H9 (cell line): ENCODE data around the gene STAU1. TPM values are rescaled to one million over a fixed set of nuclear protein-coding genes. Genes with fewer than 3 reads are reported as not detected.

Experiments
- DNase-seq: peaks from one replicate; pipeline ENCODE4 v3.0.0-alpha.2; 2017
- H2AFZ ChIP-seq: one replicate; pipeline ENCODE4 v1.6.1; 2013; ENCODE audit warnings: mild to moderate bottlenecking, low read length, control low read depth, moderate library complexity
- H2AK5ac ChIP-seq: 2 replicates; pipeline ENCODE4 v1.6.1; 2013; ENCODE audit warnings: low read length, control low read depth, mixed read lengths; ENCODE audit not compliant: insufficient read length
- H2BK120ac ChIP-seq: one replicate; pipeline ENCODE4 v1.6.1; 2013; ENCODE audit warnings: low read depth, mild to moderate bottlenecking, low read length, control low read depth, inconsistent platforms; ENCODE audit not compliant: poor library complexity, severe bottlenecking
- H2BK12ac ChIP-seq: 2 replicates; pipeline ENCODE4 v1.6.1; 2013; ENCODE audit warnings: low read length, control low read depth, mixed read lengths, low read depth; ENCODE audit not compliant: insufficient read length
- H2BK15ac ChIP-seq: 2 replicates; pipeline ENCODE4 v1.6.1; 2013; ENCODE audit warnings: low read depth, low read length, control low read depth
- H2BK20ac ChIP-seq: one replicate; pipeline ENCODE4 v1.6.1; 2013; ENCODE audit warnings: low read depth, mild to moderate bottlenecking, low read length, control low read depth, inconsistent platforms; ENCODE audit not compliant: poor library complexity, severe bottlenecking
- H2BK5ac ChIP-seq: 2 replicates; pipeline ENCODE4 v1.6.1; 2013; ENCODE audit warnings: low read length, control low read depth, mixed read lengths; ENCODE audit not compliant: insufficient read length
- H3K14ac ChIP-seq: 2 replicates; pipeline ENCODE4 v1.6.1; 2013; ENCODE audit warnings: low read length, control low read depth; ENCODE audit not compliant: insufficient read depth
- H3K18ac ChIP-seq: 2 replicates; pipeline ENCODE4 v1.6.1; 2013; ENCODE audit warnings: low read depth, mild to moderate bottlenecking, mixed read lengths, low read length, control low read depth; ENCODE audit not compliant: insufficient read length
- H3K23ac ChIP-seq: 2 replicates; pipeline ENCODE4 v1.6.1; 2013; ENCODE audit warnings: low read length, control low read depth, mixed read lengths, low read depth; ENCODE audit not compliant: insufficient read length
- H3K23me2 ChIP-seq: 2 replicates; pipeline ENCODE4 v1.6.1; 2013; ENCODE audit warnings: low read depth, mild to moderate bottlenecking, mixed read lengths, low read length, control low read depth; ENCODE audit not compliant: insufficient read length, poor library complexity, severe bottlenecking
- H3K27ac ChIP-seq: 2 replicates; pipeline ENCODE4 v1.5.1; 2013; ENCODE audit warnings: low read length, control low read depth, mixed read lengths, low read depth; ENCODE audit not compliant: insufficient read length
- H3K27me3 ChIP-seq: 2 replicates; pipeline ENCODE4 v1.6.1; 2013; ENCODE audit warnings: low read length, control low read depth, inconsistent platforms; ENCODE audit not compliant: insufficient read depth
- H3K4ac ChIP-seq: 2 replicates; pipeline ENCODE4 v1.6.1; 2013; ENCODE audit warnings: low read depth, mild to moderate bottlenecking, control low read depth, inconsistent platforms, low read length, moderate library complexity
- H3K4me1 ChIP-seq: 2 replicates; pipeline ENCODE4 v1.6.1; 2013; ENCODE audit warnings: low read length, control low read depth, inconsistent platforms; ENCODE audit not compliant: insufficient read depth
- H3K4me2 ChIP-seq: 2 replicates; pipeline ENCODE4 v1.6.1; 2013; ENCODE audit warnings: low read length, control low read depth, mixed read lengths; ENCODE audit not compliant: insufficient read length, insufficient read depth
- H3K56ac ChIP-seq: 2 replicates; pipeline ENCODE4 v1.6.1; 2013; ENCODE audit warnings: low read depth, mild to moderate bottlenecking, mixed read lengths, low read length, control low read depth; ENCODE audit not compliant: insufficient read length
- H3K79me1 ChIP-seq: 2 replicates; pipeline ENCODE4 v1.6.1; 2013; ENCODE audit warnings: low read depth, mild to moderate bottlenecking, moderate library complexity, low read length, control low read depth, inconsistent platforms; ENCODE audit not compliant: insufficient read depth, poor library complexity, severe bottlenecking
- H3K79me2 ChIP-seq: 2 replicates; pipeline ENCODE4 v1.6.1; 2013; ENCODE audit warnings: low read length, control low read depth, inconsistent platforms; ENCODE audit not compliant: insufficient read depth
- H3K9ac ChIP-seq: 2 replicates; pipeline ENCODE4 v1.6.1; 2013; ENCODE audit warnings: low read length, control low read depth, mixed read lengths; ENCODE audit not compliant: insufficient read length; ENCODE audit errors: extremely low read depth
- H3K9me3 ChIP-seq: one replicate; pipeline ENCODE4 v1.6.1; 2013; ENCODE audit warnings: low read depth, low read length, inconsistent platforms; ENCODE audit not compliant: control insufficient read depth
- H3T11ph ChIP-seq: one replicate; pipeline ENCODE4 v1.6.1; 2013; ENCODE audit warnings: mild to moderate bottlenecking, low read length, control low read depth, inconsistent platforms
- H4K20me1 ChIP-seq: one replicate; pipeline ENCODE4 v1.6.1; 2013; ENCODE audit not compliant: control insufficient read depth, insufficient read length, insufficient read depth
- H4K5ac ChIP-seq: 2 replicates; pipeline ENCODE4 v1.6.1; 2013; ENCODE audit warnings: low read depth, mild to moderate bottlenecking, mixed read lengths, low read length, control low read depth; ENCODE audit not compliant: insufficient read length
- H4K8ac ChIP-seq: replicated peaks from 2 replicates; pipeline ENCODE4 v1.6.1; 2013; ENCODE audit warnings: low read length, control low read depth, mixed read lengths, low read depth; ENCODE audit not compliant: insufficient read length
- H4K91ac ChIP-seq: 2 replicates; pipeline ENCODE4 v1.6.1; 2013; ENCODE audit warnings: low read depth, mild to moderate bottlenecking, moderate library complexity, mixed read lengths, low read length, control low read depth; ENCODE audit not compliant: insufficient read length
- H3K27ac Mint-ChIP-seq, 3 experiments: 2 replicates in 2 of 3; 3 replicates in 1 of 3; pipeline ENCODE4 v1.8.0; 2020 to 2021; ENCODE audit warnings: mixed read lengths in 3 of 3, mild to moderate bottlenecking in 1 of 3, moderate library complexity in 1 of 3
- H3K27me3 Mint-ChIP-seq: 2 replicates; pipeline ENCODE4 v1.8.0; 2021; ENCODE audit warnings: low read depth, mild to moderate bottlenecking, moderate library complexity, mixed read lengths
- H3K36me3 Mint-ChIP-seq, 3 experiments: 2 replicates in 2 of 3; 3 replicates in 1 of 3; pipeline ENCODE4 v1.8.0; 2020 to 2021; ENCODE audit warnings: low read depth in 3 of 3, mixed read lengths in 3 of 3; ENCODE audit not compliant: insufficient read depth in 1 of 3
- H3K4me1 Mint-ChIP-seq, 2 experiments: 2 replicates each; pipeline ENCODE4 v1.8.0; 2020; ENCODE audit warnings: mixed read lengths in 2 of 2
- H3K4me3 Mint-ChIP-seq, 2 experiments: 2 replicates in 1 of 2; 3 replicates in 1 of 2; pipeline ENCODE4 v1.8.0; 2020 to 2021; ENCODE audit warnings: mild to moderate bottlenecking in 2 of 2, mixed read lengths in 2 of 2, moderate library complexity in 1 of 2
- H3K9me3 Mint-ChIP-seq, 2 experiments: 2 replicates in 1 of 2; 3 replicates in 1 of 2; pipeline ENCODE4 v1.8.0; 2020; ENCODE audit warnings: mild to moderate bottlenecking in 2 of 2, mixed read lengths in 2 of 2, moderate library complexity in 1 of 2
- CTCF ChIP-seq: fragments of 200-600 bp; sonication (generic); conservative IDR thresholded peaks from 3 replicates; pipeline ENCODE4 v1.8.0; 2021; ENCODE audit warnings: antibody characterized with exemption, mild to moderate bottlenecking
- WGBS: extraction: QIAGEN DNeasy Blood & Tissue Kit; methylation state at CpG from one replicate; pipeline ENCODE4 v1.1.7; 2013; ENCODE audit warnings: missing lambda C conversion rate, low lambda C conversion rate, mixed read lengths; ENCODE audit not compliant: insufficient read length; ENCODE audit errors: extremely low coverage; 5-methylcytosine and 5-hydroxymethylcytosine counted together
- total RNA-seq: library from RNA; stranded (reverse); gene quantifications from 2 replicates; pipeline ENCODE4 v1.2.1, GENCODE V29; 2021

Gene STAU1
- total RNA-seq, 1 experiment from 2014 or later: 106 TPM

GRCh38 chr20:49228676-49229075 lies 40.5 kb upstream of the STAU1 start:
- Histone ChIP-seq H4K91ac (no peak overlapping the region), H3K23ac (no peak overlapping the region), H2BK20ac (no peak overlapping the region), H3K23me2 (no peaks in the 10 kb centered on the region), H3K4ac (no peak overlapping the region), H3T11ph (no peak overlapping the region), H3K27me3 (no peaks in the 10 kb centered on the region), H2AFZ (no peak overlapping the region), H2BK5ac (no peak overlapping the region), H2BK15ac (no peak overlapping the region), H2BK120ac (no peak overlapping the region), H4K8ac (no peak overlapping the region), H3K79me2 (no peaks in the 10 kb centered on the region), H4K5ac (no peak overlapping the region), H3K14ac (no peak overlapping the region), H2AK5ac (no peak overlapping the region), H3K56ac (no peak overlapping the region), H3K9me3 (no peaks in the 10 kb centered on the region), H3K27ac (no peak overlapping the region), H3K4me1 (no peaks in the 10 kb centered on the region), H3K18ac (no peak overlapping the region), H3K79me1 (no peaks in the 10 kb centered on the region), H2BK12ac (no peak overlapping the region), H3K9ac (no peak overlapping the region), H4K20me1 (no peaks in the 10 kb centered on the region), H3K4me2 (no peak overlapping the region)
- WGBS: no CpG with 5 or more reads among the region's 9 CpGs
- peaks cover 48 to 87% (median 82%) of the 10 kb centered on the region in 3 experiments for H3K36me3 Mint-ChIP-seq
- DNase-seq: no peak
- no peaks in the 10 kb centered on the region for H3K4me1 Mint-ChIP-seq
- no peaks in the 10 kb centered on the region for H3K27me3 Mint-ChIP-seq
- no peaks in the 10 kb centered on the region for H3K9me3 Mint-ChIP-seq
- no peak for TF ChIP-seq CTCF
- no peak overlapping the region for H3K4me3 Mint-ChIP-seq
- H3K27ac Mint-ChIP-seq: peak overlapping the region in 1 of 3 experiments; percentile 78; a peak in 1 of 7 replicates
